ENCODE results near the gene HDGFL2. TPM values are rescaled to one million over a fixed set of nuclear protein-coding genes. Genes with fewer than 3 reads are reported as not detected.

Gene HDGFL2
- total RNA-seq, 2 donors from 2014 or later = 24.6 to 28.1 TPM

GRCh38 chr19:4493104-4493928 lies 21.2 kb downstream of the HDGFL2 start:
- DNase-seq (ENCODE audit: low spot score) = no peak
- intact Hi-C loops (cut with DNase I) = no loop called here

GRCh38 chr19:4493929-4494690 lies 22.0 kb downstream of the HDGFL2 start:
- intact Hi-C loops (cut with DNase I) = no loop called here
- no peak for DNase-seq (ENCODE audit: low spot score)

GRCh38 chr19:4494691-4495064 lies 22.6 kb downstream of the HDGFL2 start:
- intact Hi-C loops (cut with DNase I) = no loop called here
- DNase-seq (ENCODE audit: low spot score) = no peak

- DNase-seq (ENCODE audit: low spot score) = no peak
- intact Hi-C loops (cut with DNase I) = no loop called here
Observed at GRCh38 chr19:4495471-4495870, 23.4 kb downstream of the HDGFL2 start.

- no peak for DNase-seq (ENCODE audit: low spot score)
- intact Hi-C loops (cut with DNase I) = no loop called here
Observed at GRCh38 chr19:4496304-4496703, 24.2 kb downstream of the HDGFL2 start.

GRCh38 chr19:4497770-4498389 lies 25.8 kb downstream of the HDGFL2 start:
- DNase-seq (ENCODE audit: low spot score) = no peak
- intact Hi-C loops (cut with DNase I) = no loop called here

- intact Hi-C loops (cut with DNase I) = no loop called here
- no peak for DNase-seq (ENCODE audit: low spot score)
Observed at GRCh38 chr19:4498694-4499093, 26.6 kb downstream of the HDGFL2 start.

- DNase-seq (ENCODE audit: low spot score) = no peak
- intact Hi-C loops (cut with DNase I) = no loop called here
Observed at GRCh38 chr19:4499318-4499717, 27.2 kb downstream of the HDGFL2 start.

- intact Hi-C loops (cut with DNase I) = no loop called here
- no peak for DNase-seq (ENCODE audit: low spot score)
Observed at GRCh38 chr19:4499855-4500254, 27.8 kb downstream of the HDGFL2 start.

GRCh38 chr19:4500841-4501591 lies 28.9 kb downstream of the HDGFL2 start:
- no peak for DNase-seq (ENCODE audit: low spot score)
- intact Hi-C loops (cut with DNase I) = no loop called here

- DNase-seq (ENCODE audit: low spot score) = no peak
- intact Hi-C loops (cut with DNase I) = no loop called here
Observed at GRCh38 chr19:4501691-4502090, 29.6 kb downstream of the HDGFL2 start.

GRCh38 chr19:4502282-4503131 lies 30.4 kb downstream of the HDGFL2 start:
- intact Hi-C loops (cut with DNase I) = no loop called here
- DNase-seq (ENCODE audit: low spot score) = no peak

GRCh38 chr19:4503132-4503824 lies 31.2 kb downstream of the HDGFL2 start:
- intact Hi-C loops (cut with DNase I) = no loop called here
- no peak for DNase-seq (ENCODE audit: low spot score)

- intact Hi-C loops (cut with DNase I) = loop anchor here in 1 of 2 donors (1.0 kb wide), 1 partner anchor 27 kb away; no protein-coding TSS in a partner anchor
- DNase-seq (ENCODE audit: low spot score) = no peak
Observed at GRCh38 chr19:4503825-4504170, 31.7 kb downstream of the HDGFL2 start.

GRCh38 chr19:4504297-4504701 lies 32.2 kb downstream of the HDGFL2 start:
- DNase-seq (ENCODE audit: low spot score) = no peak
- intact Hi-C loops (cut with DNase I) = loop anchor here in 1 of 2 donors (1.0 kb wide), 1 partner anchor 26 kb away; no protein-coding TSS in a partner anchor

GRCh38 chr19:4504891-4505569 lies 32.9 kb downstream of the HDGFL2 start:
- intact Hi-C loops (cut with DNase I) = loop anchor here in 1 of 2 donors (1.0 kb wide), 1 partner anchor 25 kb away; no protein-coding TSS in a partner anchor
- no peak for DNase-seq (ENCODE audit: low spot score)
